DND-41 (cell line): ENCODE measurements around the gene FUT9.

ENCODE experiments used
- ATAC-seq: fragments of 200-7000 bp; cut with Tn5 transposase; 3 replicates; pipeline ENCODE4 v1.9.1; 2021; ENCODE audit warnings: low read depth; ENCODE audit not compliant: insufficient read depth
- DNase-seq: peaks from one replicate; pipeline ENCODE4 v3.0.0-alpha.2; 2020
- H2AFZ ChIP-seq: 2 replicates; pipeline ENCODE4 v1.6.0; 2012; ENCODE audit warnings: low read depth, low read length
- H3K27ac ChIP-seq: 2 replicates; pipeline ENCODE4 v1.5.1; 2012; ENCODE audit warnings: low read length, inconsistent platforms
- H3K27me3 ChIP-seq: fragments of 200-600 bp; sonication (generic); 2 replicates; pipeline ENCODE4 v1.6.0; 2012; ENCODE audit warnings: low read length, mild to moderate bottlenecking, inconsistent platforms; ENCODE audit not compliant: insufficient read depth, poor library complexity
- H3K36me3 ChIP-seq: 2 replicates; pipeline ENCODE4 v1.5.1; 2012; ENCODE audit warnings: low read length, inconsistent platforms; ENCODE audit not compliant: insufficient read depth
- H3K4me1 ChIP-seq: 2 replicates; pipeline ENCODE4 v1.5.1; 2012; ENCODE audit warnings: mild to moderate bottlenecking, low read length; ENCODE audit not compliant: insufficient read depth
- H3K4me2 ChIP-seq: 2 replicates; pipeline ENCODE4 v1.6.0; 2012; ENCODE audit warnings: mild to moderate bottlenecking, moderate library complexity, low read length, inconsistent platforms; ENCODE audit not compliant: insufficient read depth
- H3K4me3 ChIP-seq, 2 experiments: fragments of 200-600 bp in 1 of 2; shearing (Covaris generic) in 1 of 2; 2 replicates each; pipeline ENCODE4 v1.5.1; 2012 to 2016; ENCODE audit warnings: inconsistent platforms in 2 of 2, low read length in 2 of 2, mild to moderate bottlenecking in 2 of 2, low read depth in 1 of 2, moderate library complexity in 1 of 2
- H3K79me2 ChIP-seq: 2 replicates; pipeline ENCODE4 v1.6.0; 2012; ENCODE audit warnings: low read length, inconsistent platforms; ENCODE audit not compliant: insufficient read depth
- H3K9ac ChIP-seq: 2 replicates; pipeline ENCODE4 v1.6.0; 2012; ENCODE audit warnings: low read depth, mild to moderate bottlenecking, inconsistent platforms, low read length, moderate library complexity
- H3K9me3 ChIP-seq: 2 replicates; pipeline ENCODE4 v1.5.1; 2012; ENCODE audit warnings: low read length, moderate library complexity, mild to moderate bottlenecking, inconsistent platforms; ENCODE audit not compliant: insufficient read depth, severe bottlenecking
- H4K20me1 ChIP-seq: 2 replicates; pipeline ENCODE4 v1.6.0; 2012; ENCODE audit warnings: low read length; ENCODE audit not compliant: insufficient read depth
- EZH2 ChIP-seq: IDR thresholded peaks from 3 replicates; pipeline ENCODE4 v1.6.1; 2012; ENCODE audit warnings: borderline replicate concordance, low read depth, mild to moderate bottlenecking, moderate library complexity, low read length, inconsistent platforms; ENCODE audit not compliant: severe bottlenecking
- TF ChIP-seq, protein P1 (sequence below): IDR thresholded peaks from 2 replicates; pipeline ENCODE4 v1.5.1; 2012; ENCODE audit warnings: borderline replicate concordance, low read length, moderate library complexity, mild to moderate bottlenecking; ENCODE audit not compliant: poor library complexity, severe bottlenecking; ENCODE audit errors: extremely low read depth

Gene FUT9

GRCh38 chr6:96060249-96060648 lies 44.5 kb downstream of the FUT9 start:
- TF ChIP-seq, protein P1, sequence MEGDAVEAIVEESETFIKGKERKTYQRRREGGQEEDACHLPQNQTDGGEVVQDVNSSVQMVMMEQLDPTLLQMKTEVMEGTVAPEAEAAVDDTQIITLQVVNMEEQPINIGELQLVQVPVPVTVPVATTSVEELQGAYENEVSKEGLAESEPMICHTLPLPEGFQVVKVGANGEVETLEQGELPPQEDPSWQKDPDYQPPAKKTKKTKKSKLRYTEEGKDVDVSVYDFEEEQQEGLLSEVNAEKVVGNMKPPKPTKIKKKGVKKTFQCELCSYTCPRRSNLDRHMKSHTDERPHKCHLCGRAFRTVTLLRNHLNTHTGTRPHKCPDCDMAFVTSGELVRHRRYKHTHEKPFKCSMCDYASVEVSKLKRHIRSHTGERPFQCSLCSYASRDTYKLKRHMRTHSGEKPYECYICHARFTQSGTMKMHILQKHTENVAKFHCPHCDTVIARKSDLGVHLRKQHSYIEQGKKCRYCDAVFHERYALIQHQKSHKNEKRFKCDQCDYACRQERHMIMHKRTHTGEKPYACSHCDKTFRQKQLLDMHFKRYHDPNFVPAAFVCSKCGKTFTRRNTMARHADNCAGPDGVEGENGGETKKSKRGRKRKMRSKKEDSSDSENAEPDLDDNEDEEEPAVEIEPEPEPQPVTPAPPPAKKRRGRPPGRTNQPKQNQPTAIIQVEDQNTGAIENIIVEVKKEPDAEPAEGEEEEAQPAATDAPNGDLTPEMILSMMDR: no peak
- no peak for TF ChIP-seq EZH2
- no peaks in the 10 kb centered on the region for H3K9me3 ChIP-seq
- H3K9ac ChIP-seq: no peak overlapping the region
- H3K4me1 ChIP-seq: no peaks in the 10 kb centered on the region
- no peaks in the 10 kb centered on the region for H3K27me3 ChIP-seq
- DNase-seq: no peak
- H3K27ac ChIP-seq: no peak overlapping the region
- no peaks in the 10 kb centered on the region for H3K36me3 ChIP-seq
- no peaks in the 10 kb centered on the region for H4K20me1 ChIP-seq
- ATAC-seq: no peak
- H2AFZ ChIP-seq: no peak overlapping the region
- H3K4me2 ChIP-seq: no peak overlapping the region
- no peaks in the 10 kb centered on the region for H3K79me2 ChIP-seq
- H3K4me3 ChIP-seq: no peak overlapping the region

DNA sequence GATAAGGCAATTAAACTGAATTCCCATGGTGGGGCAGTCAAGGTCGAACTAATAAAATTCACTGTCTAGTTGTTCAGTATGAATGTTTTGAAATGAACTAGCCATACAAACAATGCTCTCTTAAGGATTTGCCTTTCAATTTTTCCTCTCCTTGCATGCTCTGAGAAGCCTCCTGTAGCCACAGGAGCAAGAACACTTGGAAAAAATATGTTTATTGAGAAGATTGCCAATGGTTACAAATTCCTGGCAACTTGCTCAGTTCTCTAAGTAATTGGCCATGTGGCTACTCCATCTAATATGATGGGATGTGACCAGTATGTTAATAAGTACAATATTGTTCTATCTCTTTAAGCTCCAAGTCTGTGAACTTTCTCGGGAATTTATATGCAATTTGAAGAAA lies 49.4 kb downstream of the FUT9 start:
- ATAC-seq: no peak
- H3K79me2 ChIP-seq: no peaks in the 10 kb centered on the region
- no peak for TF ChIP-seq EZH2
- TF ChIP-seq, protein P1: no peak

DNA sequence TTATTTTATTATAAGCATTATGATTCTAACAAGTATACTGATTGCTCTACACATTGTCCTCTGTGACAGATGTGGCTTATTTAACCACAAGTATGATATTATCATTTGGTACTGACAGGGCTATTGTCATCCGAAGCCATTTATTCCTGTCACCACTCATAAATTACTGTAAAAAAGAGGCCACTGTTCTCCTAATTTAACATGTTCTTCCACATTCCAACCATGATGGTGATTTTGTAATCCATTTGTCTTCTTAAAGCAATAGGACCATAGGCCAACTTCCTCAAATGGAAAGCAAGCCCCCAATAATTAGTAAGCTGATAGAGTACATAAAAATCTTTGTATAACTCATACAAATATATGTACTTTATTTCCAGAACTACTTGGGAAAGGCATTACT lies 50.6 kb downstream of the FUT9 start:
- H3K27me3 ChIP-seq: no peaks in the 10 kb centered on the region
- no peaks in the 10 kb centered on the region for H3K79me2 ChIP-seq
- H3K4me1 ChIP-seq: no peaks in the 10 kb centered on the region
- no peak for ATAC-seq
- TF ChIP-seq EZH2: no peak
- TF ChIP-seq, protein P1: no peak
- no peak overlapping the region for H3K9ac ChIP-seq
- no peaks in the 10 kb centered on the region for H4K20me1 ChIP-seq
- no peaks in the 10 kb centered on the region for H3K9me3 ChIP-seq
- no peak for DNase-seq
- H3K4me3 ChIP-seq: no peak overlapping the region
- no peak overlapping the region for H3K27ac ChIP-seq
- H3K4me2 ChIP-seq: no peak overlapping the region
- H2AFZ ChIP-seq: no peak overlapping the region
- no peaks in the 10 kb centered on the region for H3K36me3 ChIP-seq

More for the DNA sequence above, 49.4 kb downstream of the FUT9 start:
- Histone ChIP-seq H3K4me1 (no peaks in the 10 kb centered on the region), H2AFZ (no peak overlapping the region), H3K9ac (no peak overlapping the region), H3K36me3 (no peaks in the 10 kb centered on the region), H3K4me3 (no peak overlapping the region), H3K4me2 (no peak overlapping the region), H3K27me3 (no peaks in the 10 kb centered on the region), H3K9me3 (no peaks in the 10 kb centered on the region), H3K27ac (no peak overlapping the region), H4K20me1 (no peaks in the 10 kb centered on the region)
- DNase-seq: no peak

DNA sequence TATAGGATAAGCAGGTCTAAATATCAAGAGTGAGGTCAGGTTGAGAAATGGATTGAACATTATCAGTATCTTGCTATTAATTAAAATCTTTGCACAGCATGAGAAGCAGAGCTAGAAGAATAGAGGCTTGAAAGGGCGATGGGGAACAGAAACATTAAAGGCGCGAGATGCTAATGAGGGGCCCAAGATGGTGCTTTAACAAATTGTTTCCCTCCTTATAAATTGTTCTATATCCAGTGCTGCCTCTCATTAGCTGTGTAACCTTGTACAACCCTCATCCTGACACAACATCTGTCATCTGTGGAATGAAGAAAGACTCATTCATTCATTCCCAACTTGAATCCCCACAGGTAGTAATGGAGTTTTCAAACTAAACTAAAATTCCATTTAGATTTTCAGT lies 57.8 kb downstream of the FUT9 start:
- Histone ChIP-seq H3K9ac (no peak overlapping the region), H3K36me3 (no peaks in the 10 kb centered on the region), H4K20me1 (no peaks in the 10 kb centered on the region), H3K4me1 (no peaks in the 10 kb centered on the region), H3K27me3 (no peaks in the 10 kb centered on the region), H3K27ac (no peak overlapping the region), H3K4me2 (no peak overlapping the region), H2AFZ (no peak overlapping the region), H3K9me3 (no peaks in the 10 kb centered on the region), H3K79me2 (no peaks in the 10 kb centered on the region), H3K4me3 (no peak overlapping the region)
- ATAC-seq (no peak), DNase-seq (no peak)
- TF ChIP-seq EZH2: no peak
